Neural progenitor cell (in vitro differentiated cells): ENCODE data around the gene NCOA6.

ENCODE experiments used
- CTCF ChIP-seq: fragments of 200-600 bp; sonication (generic); IDR thresholded peaks from 2 replicates; pipeline ENCODE4 v1.5.1; 2017; ENCODE audit warnings: antibody characterized with exemption, mild to moderate bottlenecking
- EZH2 ChIP-seq: fragments of 200-600 bp; sonication (generic); IDR thresholded peaks from 2 replicates; pipeline ENCODE4 v1.6.1; 2017; ENCODE audit warnings: antibody characterized with exemption, mild to moderate bottlenecking, moderate library complexity
- EZH2phosphoT487 ChIP-seq: fragments of 200-600 bp; sonication (generic); IDR thresholded peaks from 2 replicates; pipeline ENCODE4 v1.6.1; 2017; ENCODE audit warnings: antibody characterized with exemption

- no peak for TF ChIP-seq CTCF
- TF ChIP-seq EZH2phosphoT487 = no peak
- TF ChIP-seq EZH2 = no peak
Observed at GRCh38 chr20:34706302-34706875, 119.1 kb downstream of the NCOA6 start.
